GM19025 (cell line): ENCODE results near the gene NAA25.

Source experiments
- ATAC-seq: cut with Tn5 transposase; IDR thresholded peaks from one replicate; pipeline ENCODE4 v1.9.1; 2021; ENCODE audit warnings: mild to moderate bottlenecking, low read depth, moderate library complexity; ENCODE audit not compliant: unreplicated experiment

The NAA25 gene

DNA sequence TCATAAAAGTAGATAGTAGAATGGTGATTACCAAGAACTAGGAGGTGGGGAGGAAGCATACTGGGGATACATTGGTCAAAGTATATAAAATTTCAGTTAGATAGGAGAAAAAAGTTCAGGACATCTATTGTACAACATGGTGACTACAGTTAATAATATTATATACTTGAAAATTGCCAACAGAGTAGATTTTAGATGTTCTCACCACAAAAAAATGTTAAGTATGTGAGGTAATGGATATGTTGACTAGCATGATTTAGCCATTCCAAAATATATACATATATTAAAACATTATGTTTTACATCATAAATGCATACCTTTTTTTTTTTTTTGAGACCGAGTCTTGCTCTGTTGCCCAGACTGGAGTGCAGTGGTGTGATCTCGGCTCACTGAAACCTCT lies 126.6 kb downstream of the NAA25 start:
- ATAC-seq: no peak

DNA sequence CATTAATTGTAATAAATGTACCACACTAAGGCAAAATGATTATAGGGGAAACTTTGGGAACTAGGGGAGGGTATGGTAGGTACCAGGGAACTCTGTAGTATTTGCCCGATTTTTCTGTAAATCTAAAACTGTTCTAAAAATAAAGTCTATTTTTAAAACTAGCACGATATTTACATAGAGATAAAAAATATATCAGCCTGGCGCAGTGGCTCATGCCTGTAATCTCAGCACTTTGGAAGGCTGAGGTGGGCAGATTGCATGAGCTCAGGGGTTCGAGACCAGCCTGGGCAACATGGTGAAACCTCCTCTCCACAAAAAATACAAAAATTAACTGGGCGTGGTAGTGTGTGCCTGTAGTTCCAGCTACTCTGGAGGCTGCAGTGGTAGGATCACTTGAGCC lies 128.0 kb downstream of the NAA25 start:
- no peak for ATAC-seq

DNA sequence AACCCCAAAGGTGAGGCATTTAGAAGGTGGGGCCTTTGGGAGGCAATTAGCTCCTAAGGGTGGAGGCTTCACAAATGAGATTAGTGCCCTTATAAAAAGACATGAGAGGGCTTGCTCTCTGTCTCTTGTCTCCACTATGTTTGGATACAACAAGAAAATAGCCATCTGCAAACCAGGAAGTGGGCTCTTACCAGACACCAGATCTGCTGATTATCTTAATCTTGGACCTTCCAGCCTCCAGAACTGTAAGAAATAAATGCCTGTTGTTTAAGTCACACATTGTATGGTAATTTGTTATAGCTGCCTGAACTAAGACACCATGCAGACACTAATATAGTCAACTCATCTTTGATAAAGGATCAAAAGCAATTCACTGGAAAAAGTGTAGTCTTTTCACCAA lies 130.0 kb downstream of the NAA25 start:
- ATAC-seq: no peak

DNA sequence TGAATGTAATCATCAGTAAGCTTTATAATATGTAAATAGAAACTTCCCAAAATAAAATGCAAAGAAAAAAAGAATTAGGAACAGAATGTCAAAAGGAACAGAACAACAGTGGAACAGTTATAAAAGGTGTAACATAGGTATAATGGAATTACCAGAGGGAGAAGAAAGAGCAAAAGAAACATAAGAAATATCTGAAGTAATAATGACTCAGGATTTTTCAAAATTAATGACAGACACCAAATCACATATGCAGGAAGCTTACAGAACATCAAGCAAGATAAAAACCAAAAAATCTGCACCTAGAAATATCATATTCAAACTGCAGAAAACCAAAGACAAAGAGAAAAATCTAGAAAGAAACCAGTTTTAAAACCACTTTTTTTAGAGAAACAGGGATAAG lies 131.7 kb downstream of the NAA25 start:
- ATAC-seq: no peak
